ENCODE measurements around the gene POLR3F. TPM values are rescaled to one million over a fixed set of nuclear protein-coding genes. Genes with fewer than 3 reads are reported as not detected.

POLR3F gene
- total and polyA plus RNA-seq, 2 donors (not counting 1 experiment from before 2014, with no cell fraction given) = 2.9 to 13.1 TPM

DNA sequence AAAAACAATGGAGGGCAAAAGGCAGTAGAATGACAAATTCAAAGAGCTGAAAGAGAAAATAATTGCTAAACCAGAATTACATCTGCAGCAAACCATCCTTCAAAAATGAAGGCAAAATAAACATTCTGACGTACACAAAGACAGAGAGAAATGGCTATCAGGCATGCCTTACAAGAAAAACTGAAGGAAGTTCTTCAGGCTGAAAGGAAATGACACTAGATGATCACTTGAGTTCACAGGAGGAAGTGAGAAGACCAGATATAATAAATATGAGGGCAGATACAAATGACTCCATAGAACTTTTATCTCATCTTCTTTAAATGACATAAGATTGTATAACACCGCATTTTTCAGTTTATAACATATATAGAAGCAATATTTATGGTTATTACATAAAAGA is 30.3 kb upstream of the POLR3F start:
- Histone ChIP-seq H2AFZ (ENCODE audit: insufficient read depth, low read depth, low read length, poor library complexity, severe bottlenecking) (peak overlapping the region; percentile 75), H3K36me3 (replicated peaks in 1 of 2; ENCODE audit: control extremely low read depth in 1 of 2, control insufficient read depth in 1 of 2, extremely low read depth in 1 of 2, insufficient read depth in 2 of 2, low read length in 1 of 2) (no peaks in the 10 kb centered on the region), H4K20me1 (ENCODE audit: control insufficient read depth, insufficient read depth, low read length, poor library complexity, severe bottlenecking) (no peaks in the 10 kb centered on the region), H3K9ac (ENCODE audit: low read length) (peak overlapping the region; percentile 12), H3K4me3 (ENCODE audit: control extremely low read depth in 1 of 5, extremely low read depth in 1 of 5, insufficient read depth in 1 of 5, low read depth in 2 of 5, low read length in 4 of 5) (peak overlapping the region in 2 of 5 experiments; percentile 13 to 18), H3K79me2 (ENCODE audit: control insufficient read depth, insufficient read depth, low read length) (no peaks in the 10 kb centered on the region), H3K27me3 (replicated peaks in 1 of 4; ENCODE audit: control extremely low read depth in 1 of 4, control insufficient read depth in 3 of 4, insufficient read depth in 4 of 4, low read length in 3 of 4) (no peaks in the 10 kb centered on the region), H3K9me3 (ENCODE audit: control extremely low read depth in 1 of 3, control insufficient read depth in 2 of 3, insufficient read depth in 1 of 3, low read length in 2 of 3) (peaks cover 0 to 8% (median 2%) of the 10 kb centered on the region in 3 donors), H3K27ac (ENCODE audit: low read length in 2 of 2) (peak overlapping the region; percentile 57 to 77), H3K4me1 (ENCODE audit: control insufficient read depth in 2 of 2, insufficient read depth in 2 of 2, low read length in 2 of 2) (peaks cover 7 to 9% of the 10 kb centered on the region in 2 donors), H3K4me2 (replicated peaks; ENCODE audit: low read depth, low read length, poor library complexity, severe bottlenecking) (peak overlapping the region; percentile 52)
- no CpG with 5 or more reads among the region's 2 CpGs for WGBS (ENCODE audit: insufficient coverage)
- no peaks in the 10 kb centered on the region for H3K27me3 Mint-ChIP-seq
- peak overlapping the region; percentile 54 for H3K27ac Mint-ChIP-seq
- TF ChIP-seq CTCF (IDR thresholded peaks at IDR 0.05) (no peak), EZH2 (IDR thresholded peaks at IDR 0.05; ENCODE audit: borderline replicate concordance, insufficient read depth, low read depth, low read length, poor library complexity, severe bottlenecking) (no peak)
- H3K9me3 Mint-ChIP-seq (ENCODE audit: insufficient read depth) = no peaks in the 10 kb centered on the region
- intact Hi-C loops (cut with micrococcal nuclease) = no loop called here
- H3K4me3 Mint-ChIP-seq = peak overlapping the region; percentile 27
- DNase-seq (peak; percentile 43), ATAC-seq (ENCODE audit: low read depth) (no peak)
- ChIA-PET POLR2A (no interaction called here), CTCF (no interaction called here)
- peaks cover 7% of the 10 kb centered on the region for H3K4me1 Mint-ChIP-seq

DNA sequence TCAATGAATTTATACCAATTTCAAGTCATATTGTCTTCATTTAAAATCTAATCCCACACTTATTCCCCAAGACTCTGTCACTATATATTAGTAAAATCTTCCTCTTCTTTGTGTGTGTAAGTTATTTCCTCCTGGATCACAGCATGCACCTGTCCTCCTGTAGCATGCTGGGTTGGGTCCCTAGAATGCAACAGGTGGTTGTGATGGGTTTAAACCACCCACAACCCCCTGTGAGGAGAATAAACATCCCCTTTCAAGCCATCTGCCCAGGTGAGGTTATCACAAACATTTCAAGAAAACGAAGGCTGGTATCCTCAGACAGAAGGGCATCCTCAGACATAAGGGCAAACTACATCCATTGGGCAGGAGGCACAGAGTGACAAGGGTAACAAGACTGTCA is 26.8 kb upstream of the POLR3F start:
- POLR2A ChIA-PET = no interaction called here

More for the DNA sequence above, 26.8 kb upstream of the POLR3F start:
- H3K27me3 Mint-ChIP-seq = no peaks in the 10 kb centered on the region
- DNase-seq = no peak
- intact Hi-C loops (cut with micrococcal nuclease) = no loop called here
- H3K27ac ChIP-seq (ENCODE audit: low read length in 2 of 2) = no peak overlapping the region
- no peaks in the 10 kb centered on the region for H3K79me2 ChIP-seq (ENCODE audit: control insufficient read depth, insufficient read depth, low read length)
- H3K9ac ChIP-seq (ENCODE audit: low read length) = no peak overlapping the region
- no peak overlapping the region for H3K4me3 ChIP-seq (ENCODE audit: control extremely low read depth in 1 of 5, extremely low read depth in 1 of 5, insufficient read depth in 1 of 5, low read depth in 2 of 5, low read length in 4 of 5)
- no peak overlapping the region for H2AFZ ChIP-seq (ENCODE audit: insufficient read depth, low read depth, low read length, poor library complexity, severe bottlenecking)
- H3K9me3 ChIP-seq (ENCODE audit: control extremely low read depth in 1 of 3, control insufficient read depth in 2 of 3, insufficient read depth in 1 of 3, low read length in 2 of 3) = peaks cover 0 to 8% (median 2%) of the 10 kb centered on the region in 3 donors
- no peaks in the 10 kb centered on the region for H3K9me3 Mint-ChIP-seq (ENCODE audit: insufficient read depth)
- CTCF ChIA-PET = no interaction called here
- 89% methylated on average over 1 of the region's 1 CpG for WGBS (ENCODE audit: insufficient coverage)
- H3K27me3 ChIP-seq (replicated peaks in 1 of 4; ENCODE audit: control extremely low read depth in 1 of 4, control insufficient read depth in 3 of 4, insufficient read depth in 4 of 4, low read length in 3 of 4) = no peaks in the 10 kb centered on the region
- H3K36me3 ChIP-seq (replicated peaks in 1 of 2; ENCODE audit: control extremely low read depth in 1 of 2, control insufficient read depth in 1 of 2, extremely low read depth in 1 of 2, insufficient read depth in 2 of 2, low read length in 1 of 2) = no peaks in the 10 kb centered on the region
- no peaks in the 10 kb centered on the region for H4K20me1 ChIP-seq (ENCODE audit: control insufficient read depth, insufficient read depth, low read length, poor library complexity, severe bottlenecking)
- ATAC-seq (ENCODE audit: low read depth) = no peak
- H3K4me1 ChIP-seq (ENCODE audit: control insufficient read depth in 2 of 2, insufficient read depth in 2 of 2, low read length in 2 of 2) = peaks cover 7 to 9% of the 10 kb centered on the region in 2 donors
- no peak for TF ChIP-seq EZH2 (IDR thresholded peaks at IDR 0.05; ENCODE audit: borderline replicate concordance, insufficient read depth, low read depth, low read length, poor library complexity, severe bottlenecking)
- TF ChIP-seq CTCF (IDR thresholded peaks at IDR 0.05) = no peak
- peaks cover 7% of the 10 kb centered on the region for H3K4me1 Mint-ChIP-seq
- H3K4me2 ChIP-seq (replicated peaks; ENCODE audit: low read depth, low read length, poor library complexity, severe bottlenecking) = no peak overlapping the region
- H3K27ac Mint-ChIP-seq = no peak overlapping the region
- H3K4me3 Mint-ChIP-seq = no peak overlapping the region

Measured in B cell (primary cell).